H1 (cell line): Measurements from ENCODE around the gene SLC35A3. TPM values are rescaled to one million over a fixed set of nuclear protein-coding genes. Genes with fewer than 3 reads are reported as not detected.

Experiments
- CTCF ChIA-PET: fragments of 300-600 bp; sonication (Branson Sonifier 250); formaldehyde crosslinking; loops from one replicate; lab custom pipeline; 2021; ENCODE audit not compliant: partially characterized antibody; lab: Charles Lee
- POLR2A ChIA-PET: fragments of 300-600 bp; sonication (Branson Sonifier 250); formaldehyde crosslinking; loops from one replicate; lab custom pipeline; 2021; ENCODE audit warnings: inconsistent platforms; ENCODE audit not compliant: partially characterized antibody; lab: Charles Lee
- DNase-seq, 2 experiments: peaks; one replicate each; pipeline versions ENCODE4 v3.0.0 to v3.0.0-alpha.2; 2010 to 2022; ENCODE audit warnings: low spot score in 2 of 2, low read depth in 1 of 2, mixed read lengths in 1 of 2
- FAIRE-seq: peaks from 2 replicates; lab custom pipeline; 2011; peaks lifted over from hg19 to GRCh38; lab: Jason Lieb, UNC
- H2AFZ ChIP-seq: 2 replicates; pipeline ENCODE4 v1.8.1; 2012; ENCODE audit warnings: low read length, inconsistent platforms
- H2AK5ac ChIP-seq: 2 replicates; pipeline ENCODE4 v1.6.1; 2013; ENCODE audit warnings: low read depth, low read length
- H2BK120ac ChIP-seq: replicated peaks from 2 replicates; pipeline ENCODE3; 2013; ENCODE audit warnings: low read depth, low read length, inconsistent platforms
- H2BK12ac ChIP-seq: 2 replicates; pipeline ENCODE4 v1.6.1; 2013; ENCODE audit warnings: low read depth, low read length
- H2BK15ac ChIP-seq: 2 replicates; pipeline ENCODE4 v1.6.1; 2013; ENCODE audit warnings: low read length
- H2BK20ac ChIP-seq: 2 replicates; pipeline ENCODE4 v1.6.1; 2013; ENCODE audit warnings: low read length
- H2BK5ac ChIP-seq: 2 replicates; pipeline ENCODE4 v1.6.1; 2013; ENCODE audit warnings: low read depth, low read length
- H3K14ac ChIP-seq: 2 replicates; pipeline ENCODE4 v1.6.1; 2013; ENCODE audit warnings: inconsistent platforms; ENCODE audit not compliant: insufficient read length
- H3K18ac ChIP-seq: 2 replicates; pipeline ENCODE4 v1.6.1; 2013; ENCODE audit warnings: low read length; ENCODE audit errors: extremely low read depth
- H3K23ac ChIP-seq: 2 replicates; pipeline ENCODE4 v1.6.1; 2013; ENCODE audit warnings: inconsistent platforms; ENCODE audit not compliant: insufficient read length
- H3K23me2 ChIP-seq: 2 replicates; pipeline ENCODE4 v1.6.1; 2013; ENCODE audit warnings: low read depth, low read length
- H3K27ac ChIP-seq: 2 replicates; pipeline ENCODE4 v1.6.1; 2011; ENCODE audit warnings: low read depth, low read length, inconsistent platforms
- H3K27me3 ChIP-seq, 4 experiments: replicated peaks in 1 of 4; 1 replicate in 1 of 4; 2 replicates in 3 of 4; pipeline versions ENCODE4 v1.6.1 to v1.8.1; 2011 to 2013; ENCODE audit warnings: low read length in 3 of 4, mild to moderate bottlenecking in 3 of 4, inconsistent platforms in 2 of 4, mixed read lengths in 2 of 4, moderate library complexity in 1 of 4; ENCODE audit not compliant: control insufficient read depth in 3 of 4, insufficient read depth in 3 of 4; ENCODE audit errors: extremely low read depth in 1 of 4
- H3K36me3 ChIP-seq, 4 experiments: 2 replicates each; pipeline versions ENCODE4 v1.6.1 to v1.8.1; 2011 to 2013; ENCODE audit warnings: mild to moderate bottlenecking in 4 of 4, low read length in 3 of 4, moderate library complexity in 2 of 4, control low read depth in 1 of 4, inconsistent platforms in 1 of 4; ENCODE audit not compliant: insufficient read depth in 4 of 4, control insufficient read depth in 2 of 4
- H3K4ac ChIP-seq: replicated peaks from 2 replicates; pipeline ENCODE3; 2013; ENCODE audit warnings: low read length, low read depth, mixed read lengths, inconsistent platforms; ENCODE audit not compliant: insufficient read length
- H3K4me1 ChIP-seq, 4 experiments: replicated peaks in 1 of 4; 1 replicate in 1 of 4; 2 replicates in 3 of 4; pipeline versions ENCODE4 v1.6.1 to v1.8.1; 2011 to 2013; ENCODE audit warnings: low read length in 3 of 4, inconsistent platforms in 2 of 4, mixed read lengths in 1 of 4; ENCODE audit not compliant: insufficient read depth in 4 of 4, control insufficient read depth in 3 of 4
- H3K4me2 ChIP-seq, 2 experiments: 2 replicates each; pipeline versions ENCODE4 v1.6.1 to v1.8.1; 2011 to 2013; ENCODE audit warnings: low read depth in 2 of 2, low read length in 2 of 2, control low read depth in 1 of 2, inconsistent platforms in 1 of 2, mild to moderate bottlenecking in 1 of 2; ENCODE audit not compliant: insufficient read depth in 1 of 2
- H3K4me3 ChIP-seq, 4 experiments: fragments of 200-600, 300-600 bp in 1 of 4; sonication (generic), shearing (Covaris generic), sonication (Bioruptor Twin) in 1 of 4; 2 replicates each; pipeline versions ENCODE4 v1.5.1 to v1.8.1; 2011 to 2016; ENCODE audit warnings: low read length in 4 of 4, low read depth in 3 of 4, control low read depth in 2 of 4, inconsistent platforms in 2 of 4, mild to moderate bottlenecking in 2 of 4, mixed read lengths in 1 of 4, moderate library complexity in 1 of 4; ENCODE audit not compliant: insufficient read depth in 2 of 4; ENCODE audit errors: extremely low read depth in 1 of 4
- H3K56ac ChIP-seq: replicated peaks from 2 replicates; pipeline ENCODE3; 2013; ENCODE audit warnings: low read depth, mild to moderate bottlenecking, mixed read lengths, low read length, inconsistent platforms; ENCODE audit not compliant: insufficient read length
- H3K79me1 ChIP-seq: 2 replicates; pipeline ENCODE4 v1.6.1; 2013; ENCODE audit warnings: low read depth, low read length, control low read depth
- H3K79me2 ChIP-seq, 2 experiments: 2 replicates each; pipeline versions ENCODE4 v1.6.1 to v1.8.1; 2012 to 2013; ENCODE audit warnings: low read length in 2 of 2, mild to moderate bottlenecking in 2 of 2, inconsistent platforms in 1 of 2; ENCODE audit not compliant: insufficient read depth in 2 of 2, control insufficient read depth in 1 of 2
- H3K9ac ChIP-seq, 4 experiments: replicated peaks in 1 of 4; 1 replicate in 1 of 4; 2 replicates in 3 of 4; pipeline versions ENCODE4 v1.6.1 to v1.8.1; 2011 to 2013; ENCODE audit warnings: low read depth in 3 of 4, low read length in 3 of 4, control low read depth in 2 of 4, mild to moderate bottlenecking in 2 of 4, moderate library complexity in 2 of 4, inconsistent platforms in 1 of 4; ENCODE audit errors: extremely low read depth in 1 of 4
- H3K9me3 ChIP-seq, 2 experiments: 2 replicates each; pipeline versions ENCODE4 v1.6.1 to v1.8.1; 2012 to 2013; ENCODE audit warnings: mild to moderate bottlenecking in 2 of 2, moderate library complexity in 2 of 2, control low read depth in 1 of 2, inconsistent platforms in 1 of 2, low read depth in 1 of 2, low read length in 1 of 2, mixed read lengths in 1 of 2; ENCODE audit not compliant: insufficient read depth in 2 of 2
- H4K20me1 ChIP-seq, 2 experiments: replicated peaks in 1 of 2; 2 replicates each; pipeline versions ENCODE3 to v1.8.1; 2011 to 2013; ENCODE audit warnings: inconsistent platforms in 2 of 2, low read length in 2 of 2, mild to moderate bottlenecking in 1 of 2; ENCODE audit not compliant: insufficient read depth in 2 of 2, control insufficient read depth in 1 of 2
- H4K5ac ChIP-seq: 2 replicates; pipeline ENCODE4 v1.6.1; 2013; ENCODE audit warnings: low read length, low read depth, mixed read lengths, inconsistent platforms; ENCODE audit not compliant: insufficient read length
- H4K8ac ChIP-seq: 2 replicates; pipeline ENCODE4 v1.8.0; 2013; ENCODE audit warnings: mild to moderate bottlenecking, moderate library complexity, low read length, inconsistent platforms; ENCODE audit not compliant: insufficient read depth; ENCODE audit errors: extremely low read depth
- H4K91ac ChIP-seq: replicated peaks from 2 replicates; pipeline ENCODE3; 2013; ENCODE audit warnings: low read length, mixed read lengths, inconsistent platforms; ENCODE audit not compliant: insufficient read length
- ASH2L ChIP-seq: fragments of 200-600, 300-600 bp; sonication (generic); IDR thresholded peaks from one replicate; pipeline ENCODE4 v1.7.1; 2017; ENCODE audit warnings: low read length
- BACH1 ChIP-seq: IDR thresholded peaks from 2 replicates; pipeline ENCODE4 v1.6.1; 2012; ENCODE audit warnings: low read length, improper control_type of control experiment
- BRCA1 ChIP-seq: IDR thresholded peaks from 2 replicates; pipeline ENCODE4 v1.6.1; 2012; ENCODE audit warnings: low read depth, low read length, improper control_type of control experiment
- CBX5 ChIP-seq: fragments of 300-800, 300-1000 bp; sonication (generic); IDR thresholded peaks from 2 replicates; pipeline ENCODE4 v1.7.1; 2016; ENCODE audit warnings: antibody characterized with exemption, low read length, low read depth
- CBX8 ChIP-seq: fragments of 300-800, 300-1000 bp; sonication (generic); IDR thresholded peaks from 2 replicates; pipeline ENCODE4 v1.7.1; 2016; ENCODE audit warnings: low read depth, low read length, borderline replicate concordance
- CHD2 ChIP-seq: IDR thresholded peaks from 2 replicates; pipeline ENCODE4 v1.6.1; 2012; ENCODE audit warnings: low read length, improper control_type of control experiment
- EP300 ChIP-seq, 2 experiments: IDR thresholded peaks; 1 replicate in 1 of 2; 2 replicates in 1 of 2; pipeline ENCODE4 v1.6.1; 2011 to 2012; ENCODE audit warnings: low read depth in 2 of 2, low read length in 2 of 2, mild to moderate bottlenecking in 2 of 2, borderline replicate concordance in 1 of 2, inconsistent platforms in 1 of 2, moderate library complexity in 1 of 2
- HDAC6 ChIP-seq: IDR thresholded peaks from one replicate; pipeline ENCODE4 v1.7.1; 2012; ENCODE audit warnings: low read depth, mild to moderate bottlenecking, inconsistent platforms, low read length, moderate library complexity
- JUN ChIP-seq: IDR thresholded peaks from 2 replicates; pipeline ENCODE4 v1.6.1; 2011; ENCODE audit warnings: low read depth, mild to moderate bottlenecking, improper control_type of control experiment, low read length
- JUND ChIP-seq: IDR thresholded peaks from 2 replicates; pipeline ENCODE4 v1.6.1; 2011; ENCODE audit warnings: mild to moderate bottlenecking, improper control_type of control experiment, low read length
- MAFK ChIP-seq: IDR thresholded peaks from 2 replicates; pipeline ENCODE4 v1.6.1; 2012; ENCODE audit warnings: low read depth, mild to moderate bottlenecking, improper control_type of control experiment, low read length
- NRF1 ChIP-seq: IDR thresholded peaks from 2 replicates; pipeline ENCODE4 v1.6.1; 2011; ENCODE audit warnings: mild to moderate bottlenecking, low read depth, low read length, improper control_type of control experiment
- PHF8 ChIP-seq: fragments of 200-600 bp; sonication (generic); conservative IDR thresholded peaks from 2 replicates; pipeline ENCODE4 v1.7.1; 2012; ENCODE audit warnings: low read depth, mild to moderate bottlenecking, inconsistent platforms, low read length, moderate library complexity
- RFX5 ChIP-seq: IDR thresholded peaks from 2 replicates; pipeline ENCODE4 v1.6.1; 2011; ENCODE audit warnings: low read depth, low read length, improper control_type of control experiment, borderline replicate concordance
- SRF ChIP-seq: IDR thresholded peaks from 2 replicates; pipeline ENCODE4 v1.6.1; 2011; ENCODE audit warnings: mild to moderate bottlenecking, low read depth, low read length, moderate library complexity
- TAF1 ChIP-seq: IDR thresholded peaks from 2 replicates; pipeline ENCODE4 v1.6.1; 2011; ENCODE audit warnings: mild to moderate bottlenecking, low read depth, low read length
- TEAD4 ChIP-seq: IDR thresholded peaks from 2 replicates; pipeline ENCODE4 v1.6.1; 2012; ENCODE audit warnings: low read depth, low read length, inconsistent platforms, mixed read lengths
- WGBS, 2 experiments: shearing (Covaris generic) in 1 of 2; methylation state at CpG; one replicate each; pipeline versions ENCODE4 v1.1.6 to v1.1.7; 2013 to 2015; ENCODE audit warnings: low lambda C conversion rate in 2 of 2, mixed read lengths in 2 of 2, inconsistent platforms in 1 of 2, low coverage in 1 of 2, missing lambda C conversion rate in 1 of 2; ENCODE audit not compliant: insufficient replicate concordance in 2 of 2, insufficient coverage in 1 of 2, insufficient read length in 1 of 2; ENCODE audit errors: extremely low coverage in 1 of 2, missing lambda C conversion rate in 1 of 2; 5-methylcytosine and 5-hydroxymethylcytosine counted together
- polyA plus RNA-seq, 7 experiments: library from polyadenylated mRNA; depleted of rRNA in 3 of 7; stranded (reverse) in 5 of 7; unstranded in 2 of 7; fragments of >200 nt in 5 of 7; fragments of 200-250 nt in 2 of 7; gene quantifications; 1 replicate in 5 of 7; 2 replicates in 1 of 7; 4 replicates in 1 of 7; pipeline versions ENCODE4 v1.2.1 to v1.2.3, GENCODE V29; 2011 to 2013; ENCODE audit warnings: missing spikeins in 2 of 7, mixed read lengths in 2 of 7
- total RNA-seq: library from RNA; stranded (reverse); fragmentation: NEBNext Ultra II Directional; extraction: Animal tissue kit (Norgen Biotek cat#: 25700); gene quantifications from 2 replicates; pipeline ENCODE4 v1.2.1, GENCODE V29; 2021

SLC35A3 gene
- total and polyA plus RNA-seq, 2 of the 8 experiments (the other 6 are each of a cell fraction or from before 2014, with no cell fraction given) = 3.0 to 13.8 TPM

GRCh38 chr1:100023482-100023881, 53.7 kb downstream of the SLC35A3 start:
- Histone ChIP-seq H2BK20ac (no peak overlapping the region), H3K79me2 (no peaks in the 10 kb centered on the region), H3K56ac (no peak overlapping the region), H3K9ac (no peak overlapping the region), H3K4me2 (no peak overlapping the region), H3K4me3 (no peak overlapping the region), H2BK5ac (no peak overlapping the region), H3K79me1 (no peaks in the 10 kb centered on the region), H3K14ac (no peak overlapping the region), H4K20me1 (no peaks in the 10 kb centered on the region), H3K23me2 (no peaks in the 10 kb centered on the region), H2AFZ (no peak overlapping the region), H2BK12ac (no peak overlapping the region), H4K91ac (no peak overlapping the region), H4K8ac (no peak overlapping the region), H2BK15ac (no peak overlapping the region), H3K27ac (no peak overlapping the region), H3K18ac (no peak overlapping the region), H4K5ac (no peak overlapping the region), H3K4ac (no peak overlapping the region), H3K36me3 (no peaks in the 10 kb centered on the region), H3K23ac (no peak overlapping the region), H3K9me3 (no peaks in the 10 kb centered on the region), H3K27me3 (no peaks in the 10 kb centered on the region), H3K4me1 (no peaks in the 10 kb centered on the region), H2AK5ac (no peak overlapping the region), H2BK120ac (no peak overlapping the region)
- no peak for DNase-seq
- CTCF ChIA-PET = no interaction called here
- 94% methylated on average over 6 of the region's 6 CpGs; no CpG with 5 or more reads in 1 of the 2 experiments for WGBS, 2 experiments
- POLR2A ChIA-PET = interaction anchor here (1.4 kb wide), 1 partner anchor 14 kb away, joined by 4 read pairs; a partner anchor contains a TSS
- FAIRE-seq = no peak
- TF ChIP-seq SRF (no peak), TEAD4 (no peak), BRCA1 (no peak), CBX5 (no peak), EP300 (IDR thresholded peaks at IDR 0.05; ENCODE audit: borderline replicate concordance in 1 of 2, low read depth in 2 of 2, low read length in 2 of 2) (no peak), PHF8 (no peak), TAF1 (no peak), MAFK (no peak), JUND (no peak), HDAC6 (no peak), CBX8 (no peak), ASH2L (no peak), NRF1 (no peak), JUN (no peak), RFX5 (no peak), CHD2 (no peak), BACH1 (no peak)
